Peyer's patch (tissue), 4 donors: ENCODE measurements around the gene TOX3. TPM values are rescaled to one million over a fixed set of nuclear protein-coding genes. Genes with fewer than 3 reads are reported as not detected.

Source experiments
- DNase-seq, 3 donors: peaks; one replicate each; pipeline ENCODE4 v3.0.0-alpha.2; 2017 to 2019
- H3K27ac ChIP-seq, 4 donors: fragments of 200-600 bp; sonication (generic); one replicate each; pipeline ENCODE4 v1.5.1; 2016 to 2019
- H3K27me3 ChIP-seq, 2 donors: fragments of 200-600 bp; sonication (generic); one replicate each; pipeline ENCODE4 v1.5.1; 2019
- H3K36me3 ChIP-seq, 3 donors: fragments of 200-600 bp; sonication (generic); one replicate each; pipeline ENCODE4 v1.5.1; 2016 to 2019
- H3K4me1 ChIP-seq, 4 donors: fragments of 200-600 bp; sonication (generic); one replicate each; pipeline ENCODE4 v1.5.1; 2016 to 2019
- H3K4me3 ChIP-seq, 4 donors: fragments of 200-600 bp; sonication (generic); 1 replicate in 3 of 4; 2 replicates in 1 of 4; pipeline ENCODE4 v1.5.1; 2016 to 2019; ENCODE audit warnings: mild to moderate bottlenecking in 1 of 4
- H3K9me3 ChIP-seq, 4 donors: fragments of 200-600 bp; sonication (generic); one replicate each; pipeline ENCODE4 v1.5.1; 2016 to 2019; ENCODE audit warnings: mild to moderate bottlenecking in 1 of 4
- CTCF ChIP-seq, 6 experiments: fragments of 450-650 bp in 4 of 6; fragments of 200-600 bp in 2 of 6; sonication (generic) in 1 of 6; IDR thresholded peaks; one replicate each; pipeline ENCODE4 v1.5.1; 2017 to 2019; ENCODE audit warnings: antibody characterized with exemption in 6 of 6, mild to moderate bottlenecking in 3 of 6, moderate library complexity in 1 of 6
- POLR2A ChIP-seq, 2 donors: fragments of 450-650 bp; IDR thresholded peaks; one replicate each; pipeline ENCODE4 v1.5.1; 2017; ENCODE audit warnings: antibody characterized with exemption in 2 of 2, mild to moderate bottlenecking in 2 of 2, moderate library complexity in 2 of 2
- total RNA-seq, 4 donors: library from RNA; depleted of rRNA; stranded (reverse); fragments of >200 nt; gene quantifications; one replicate each; pipeline ENCODE4 v1.1.0, GENCODE V29; 2016

Gene TOX3
- total RNA-seq, 4 donors from 2014 or later = 5.0 to 24.5 (median 18.6) TPM

GRCh38 chr16:52499060-52499440 is 47.9 kb downstream of the TOX3 start:
- H3K9me3 ChIP-seq = no peaks in the 10 kb centered on the region
- peaks cover 0 to 16% (median 0%) of the 10 kb centered on the region in 4 donors for H3K4me1 ChIP-seq
- no peak overlapping the region for H3K27ac ChIP-seq
- H3K27me3 ChIP-seq = no peaks in the 10 kb centered on the region
- no peaks in the 10 kb centered on the region for H3K36me3 ChIP-seq
- no peak for DNase-seq
- H3K4me3 ChIP-seq = no peak overlapping the region
- no peak for TF ChIP-seq CTCF (IDR thresholded peaks at IDR 0.05)
- no peak for TF ChIP-seq POLR2A (IDR thresholded peaks at IDR 0.05)

- no peaks in the 10 kb centered on the region for H3K9me3 ChIP-seq
- no peak for DNase-seq
These were observed 48.4 kb downstream of the TOX3 start for GRCh38 chr16:52498328-52499059.

GRCh38 chr16:52497067-52497816 is 49.7 kb downstream of the TOX3 start:
- Histone ChIP-seq H3K36me3 (no peaks in the 10 kb centered on the region), H3K27ac (peak overlapping the region in 1 of 4 donors; percentile 21), H3K4me1 (peaks cover 0 to 16% (median 0%) of the 10 kb centered on the region in 4 donors), H3K4me3 (no peak overlapping the region), H3K27me3 (no peaks in the 10 kb centered on the region), H3K9me3 (no peaks in the 10 kb centered on the region)
- no peak for TF ChIP-seq POLR2A (IDR thresholded peaks at IDR 0.05)
- no peak for TF ChIP-seq CTCF (IDR thresholded peaks at IDR 0.05)
- DNase-seq = no peak

More at GRCh38 chr16:52498328-52499059, 48.4 kb downstream of the TOX3 start:
- Histone ChIP-seq H3K36me3 (no peaks in the 10 kb centered on the region), H3K27me3 (no peaks in the 10 kb centered on the region), H3K4me1 (peaks cover 0 to 16% (median 0%) of the 10 kb centered on the region in 4 donors), H3K27ac (no peak overlapping the region), H3K4me3 (no peak overlapping the region)
- TF ChIP-seq POLR2A (IDR thresholded peaks at IDR 0.05) (no peak), CTCF (IDR thresholded peaks at IDR 0.05) (no peak)

GRCh38 chr16:52496051-52496876 is 50.7 kb downstream of the TOX3 start:
- peaks cover 0 to 16% (median 0%) of the 10 kb centered on the region in 4 donors for H3K4me1 ChIP-seq
- no peak for DNase-seq
- TF ChIP-seq POLR2A (IDR thresholded peaks at IDR 0.05) (no peak), CTCF (IDR thresholded peaks at IDR 0.05) (no peak)
- H3K36me3 ChIP-seq = no peaks in the 10 kb centered on the region
- H3K27me3 ChIP-seq = no peaks in the 10 kb centered on the region
- peak overlapping the region in 1 of 4 donors; percentile 21 for H3K27ac ChIP-seq
- no peaks in the 10 kb centered on the region for H3K9me3 ChIP-seq
- H3K4me3 ChIP-seq = no peak overlapping the region

GRCh38 chr16:52494621-52495020 is 52.3 kb downstream of the TOX3 start:
- DNase-seq = no peak
- no peaks in the 10 kb centered on the region for H3K9me3 ChIP-seq
- H3K27ac ChIP-seq = no peak overlapping the region
- H3K4me1 ChIP-seq = peaks cover 0 to 16% (median 0%) of the 10 kb centered on the region in 4 donors
- no peaks in the 10 kb centered on the region for H3K36me3 ChIP-seq
- TF ChIP-seq CTCF (IDR thresholded peaks at IDR 0.05) (no peak), POLR2A (IDR thresholded peaks at IDR 0.05) (no peak)
- no peaks in the 10 kb centered on the region for H3K27me3 ChIP-seq
- H3K4me3 ChIP-seq = no peak overlapping the region
